HepG2 (cell line): ENCODE results near the gene MPI.

ENCODE experiments used
- ARNT ChIP-seq: fragments of 450-650 bp; IDR thresholded peaks from 2 replicates; pipeline ENCODE4 v1.6.1; 2017
- CHD2 ChIP-seq: IDR thresholded peaks from 2 replicates; pipeline ENCODE4 v1.6.1; 2011; ENCODE audit warnings: low read depth, low read length, improper control_type of control experiment
- CTCF ChIP-seq: sonication (generic); formaldehyde crosslinking; IDR thresholded peaks from 2 replicates; pipeline ENCODE4 v1.5.0; 2020; ENCODE audit warnings: mild to moderate bottlenecking, missing genetic modification reagents, moderate library complexity
- FOXK1 ChIP-seq: sonication (generic); formaldehyde crosslinking; IDR thresholded peaks from 2 replicates; pipeline ENCODE4 v1.4.0; 2020; ENCODE audit warnings: low read depth, missing genetic modification reagents, borderline replicate concordance
- HMG20A ChIP-seq: IDR thresholded peaks from 2 replicates; pipeline ENCODE4 v1.6.1; 2016; ENCODE audit warnings: borderline replicate concordance
- HNRNPK ChIP-seq: fragments of 200-400 bp; formaldehyde crosslinking; IDR thresholded peaks from 2 replicates; pipeline ENCODE4 v1.6.1; 2018; ENCODE audit warnings: low read length, low read depth, moderate library complexity, mild to moderate bottlenecking; ENCODE audit not compliant: poor library complexity, severe bottlenecking
- KAT8 ChIP-seq: IDR thresholded peaks from 2 replicates; pipeline ENCODE4 v1.6.1; 2016; ENCODE audit warnings: missing genetic modification reagents, missing compliant biosample characterization
- PRDM15 ChIP-seq: sonication (generic); formaldehyde crosslinking; IDR thresholded peaks from 2 replicates; pipeline ENCODE4 v1.4.0; 2020; ENCODE audit warnings: missing genetic modification reagents
- RNF219 ChIP-seq: sonication (generic); formaldehyde crosslinking; IDR thresholded peaks from 2 replicates; pipeline ENCODE4 v1.5.0; 2020; ENCODE audit warnings: mild to moderate bottlenecking, missing genetic modification reagents
- SYNCRIP ChIP-seq: fragments of 200-400 bp; formaldehyde crosslinking; IDR thresholded peaks from 2 replicates; pipeline ENCODE4 v1.6.1; 2018; ENCODE audit warnings: mild to moderate bottlenecking, low read depth, low read length; ENCODE audit not compliant: insufficient read depth
- ZBTB33 ChIP-seq: sonication (generic); formaldehyde crosslinking; IDR thresholded peaks from 2 replicates; pipeline ENCODE4 v1.4.0; 2020; ENCODE audit warnings: missing genetic modification reagents
- ZFP36 ChIP-seq: fragments of 150-350 bp; IDR thresholded peaks from 2 replicates; pipeline ENCODE4 v1.6.1; 2018; ENCODE audit warnings: borderline replicate concordance, low read length, low read depth; ENCODE audit not compliant: partially characterized antibody
- ZNF225 ChIP-seq: sonication (generic); formaldehyde crosslinking; IDR thresholded peaks from 2 replicates; pipeline ENCODE4 v1.4.0; 2020; ENCODE audit warnings: mild to moderate bottlenecking, missing genetic modification reagents
- ZNF24 ChIP-seq: fragments of 450-650 bp; IDR thresholded peaks from 2 replicates; pipeline ENCODE4 v1.6.1; 2017; ENCODE audit warnings: antibody characterized with exemption, mild to moderate bottlenecking

GRCh38 chr15:74897300-74897701 lies 7.5 kb downstream of the MPI start:
- no peak for TF ChIP-seq CTCF (CRISPR knock-in tag)
- TF ChIP-seq PRDM15 (CRISPR knock-in tag), result no peak
- no peak for TF ChIP-seq RNF219 (CRISPR knock-in tag)
- TF ChIP-seq ZFP36, result no peak
- TF ChIP-seq ZNF24, result no peak
- no peak for TF ChIP-seq ARNT
- no peak for TF ChIP-seq HMG20A (CRISPR knock-in tag)
- no peak for TF ChIP-seq ZNF225 (CRISPR knock-in tag)
- no peak for TF ChIP-seq SYNCRIP
- no peak for TF ChIP-seq HNRNPK
- no peak for TF ChIP-seq FOXK1
- no peak for TF ChIP-seq KAT8 (CRISPR knock-in tag)
- TF ChIP-seq CHD2, result no peak
- no peak for TF ChIP-seq ZBTB33 (CRISPR knock-in tag)
